ENCODE measurements around the gene TRIP13.

- TF ChIP-seq, protein P1, sequence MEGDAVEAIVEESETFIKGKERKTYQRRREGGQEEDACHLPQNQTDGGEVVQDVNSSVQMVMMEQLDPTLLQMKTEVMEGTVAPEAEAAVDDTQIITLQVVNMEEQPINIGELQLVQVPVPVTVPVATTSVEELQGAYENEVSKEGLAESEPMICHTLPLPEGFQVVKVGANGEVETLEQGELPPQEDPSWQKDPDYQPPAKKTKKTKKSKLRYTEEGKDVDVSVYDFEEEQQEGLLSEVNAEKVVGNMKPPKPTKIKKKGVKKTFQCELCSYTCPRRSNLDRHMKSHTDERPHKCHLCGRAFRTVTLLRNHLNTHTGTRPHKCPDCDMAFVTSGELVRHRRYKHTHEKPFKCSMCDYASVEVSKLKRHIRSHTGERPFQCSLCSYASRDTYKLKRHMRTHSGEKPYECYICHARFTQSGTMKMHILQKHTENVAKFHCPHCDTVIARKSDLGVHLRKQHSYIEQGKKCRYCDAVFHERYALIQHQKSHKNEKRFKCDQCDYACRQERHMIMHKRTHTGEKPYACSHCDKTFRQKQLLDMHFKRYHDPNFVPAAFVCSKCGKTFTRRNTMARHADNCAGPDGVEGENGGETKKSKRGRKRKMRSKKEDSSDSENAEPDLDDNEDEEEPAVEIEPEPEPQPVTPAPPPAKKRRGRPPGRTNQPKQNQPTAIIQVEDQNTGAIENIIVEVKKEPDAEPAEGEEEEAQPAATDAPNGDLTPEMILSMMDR (IDR thresholded peaks at IDR 0.05): no peak
- TF ChIP-seq POLR2A (IDR thresholded peaks at IDR 0.05): no peak
Observed at GRCh38 chr5:887947-888637, 4.6 kb upstream of the TRIP13 start.

Data from testis (tissue), 2 donors.